HG03378 (cell line): ENCODE measurements around the gene UBE2D2.

ENCODE experiments used
- ATAC-seq: cut with Tn5 transposase; IDR thresholded peaks from one replicate; pipeline ENCODE4 v1.9.1; 2021; ENCODE audit warnings: mild to moderate bottlenecking, moderate library complexity; ENCODE audit not compliant: unreplicated experiment

UBE2D2 gene

GRCh38 chr5:139646111-139646510, 85.0 kb downstream of the UBE2D2 start:
- ATAC-seq: no peak

GRCh38 chr5:139646912-139647505, 85.9 kb downstream of the UBE2D2 start:
- ATAC-seq: no peak

- no peak for ATAC-seq
Measured at GRCh38 chr5:139647506-139648204, 86.5 kb downstream of the UBE2D2 start.

DNA sequence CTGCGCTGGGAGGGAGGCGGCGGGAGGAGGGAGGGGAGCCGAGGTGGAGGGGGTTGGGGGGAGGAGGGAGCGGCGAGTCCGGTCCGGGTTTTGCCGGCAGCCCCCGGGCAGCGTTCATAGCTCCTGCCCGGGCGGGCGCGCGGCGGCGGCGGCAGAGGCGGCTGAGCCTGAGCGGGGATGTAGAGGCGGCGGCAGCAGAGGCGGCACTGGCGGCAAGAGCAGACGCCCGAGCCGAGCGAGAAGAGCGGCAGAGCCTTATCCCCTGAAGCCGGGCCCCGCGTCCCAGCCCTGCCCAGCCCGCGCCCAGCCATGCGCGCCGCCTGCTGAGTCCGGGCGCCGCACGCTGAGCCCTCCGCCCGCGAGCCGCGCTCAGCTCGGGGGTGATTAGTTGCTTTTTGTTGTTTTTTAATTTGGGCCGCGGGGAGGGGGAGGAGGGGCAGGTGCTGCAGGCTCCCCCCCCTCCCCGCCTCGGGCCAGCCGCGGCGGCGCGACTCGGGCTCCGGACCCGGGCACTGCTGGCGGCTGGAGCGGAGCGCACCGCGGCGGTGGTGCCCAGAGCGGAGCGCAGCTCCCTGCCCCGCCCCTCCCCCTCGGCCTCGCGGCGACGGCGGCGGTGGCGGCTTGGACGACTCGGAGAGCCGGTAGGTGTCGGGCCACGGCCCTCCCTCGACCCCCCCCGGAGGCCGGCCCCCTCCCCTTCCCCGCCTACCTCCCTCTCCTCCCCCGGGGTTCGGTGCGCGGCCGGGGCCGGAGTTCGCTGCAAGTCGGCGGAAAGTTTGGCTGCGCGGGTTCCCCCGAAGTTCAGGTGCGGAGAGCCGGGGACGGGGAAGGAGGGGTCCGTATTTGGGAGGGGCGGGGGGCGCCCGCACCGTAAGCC, 87.3 kb downstream of the UBE2D2 start, which contains the start of gene CXXC5:
TSS of gene CXXC5 (plus strand) at position 145 of the 877 bp plus-strand sequence. CDS start 32,175 bp downstream, outside the sequence.
- no peak for ATAC-seq

DNA sequence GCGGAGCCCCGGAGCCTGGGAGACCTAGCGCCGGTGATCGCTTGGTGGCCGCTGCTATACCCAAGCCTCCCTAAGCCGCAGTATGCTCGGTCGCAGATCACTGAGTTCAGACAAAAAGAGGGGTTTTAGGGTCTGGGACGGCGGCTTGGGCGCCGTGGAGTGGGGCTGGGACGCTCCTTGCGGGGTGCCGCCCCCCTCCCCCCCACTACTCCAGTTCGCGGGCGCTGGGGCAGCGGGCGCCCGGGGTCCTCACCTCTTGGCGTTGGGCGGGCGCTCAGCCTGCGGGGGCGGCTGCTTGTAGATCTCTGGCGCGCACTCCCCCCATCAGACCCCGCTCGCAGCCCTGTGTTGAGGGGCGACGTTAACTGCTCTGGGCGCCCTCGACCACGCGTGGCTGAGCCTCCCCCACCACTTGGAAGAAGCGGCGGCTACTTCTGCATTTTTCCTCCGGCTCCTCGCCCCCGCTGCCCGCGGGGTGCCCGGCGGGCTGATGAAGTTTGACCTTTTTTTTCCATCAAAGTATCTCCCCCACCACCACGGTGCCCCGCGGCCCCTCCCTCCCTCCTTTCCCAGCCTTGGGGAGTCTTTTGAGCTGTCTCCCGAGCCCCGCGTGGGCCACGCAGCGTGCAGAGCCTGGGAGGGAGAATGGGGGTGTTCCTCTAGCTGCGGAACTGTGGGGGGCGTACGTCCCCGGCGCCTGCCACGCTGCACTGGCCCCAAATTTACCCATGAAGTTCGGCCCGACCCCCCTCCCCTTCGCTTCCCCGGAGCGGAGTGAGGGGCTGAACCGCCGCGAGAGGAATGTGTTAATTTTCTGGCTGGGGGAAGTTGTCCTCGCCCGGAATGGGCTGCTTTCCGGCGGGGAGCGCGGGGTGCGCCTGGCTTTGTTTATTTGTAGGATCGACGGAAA, 88.2 kb downstream of the UBE2D2 start:
- no peak for ATAC-seq

- ATAC-seq: no peak
Measured at GRCh38 chr5:139650031-139650688, 89.0 kb downstream of the UBE2D2 start.

DNA sequence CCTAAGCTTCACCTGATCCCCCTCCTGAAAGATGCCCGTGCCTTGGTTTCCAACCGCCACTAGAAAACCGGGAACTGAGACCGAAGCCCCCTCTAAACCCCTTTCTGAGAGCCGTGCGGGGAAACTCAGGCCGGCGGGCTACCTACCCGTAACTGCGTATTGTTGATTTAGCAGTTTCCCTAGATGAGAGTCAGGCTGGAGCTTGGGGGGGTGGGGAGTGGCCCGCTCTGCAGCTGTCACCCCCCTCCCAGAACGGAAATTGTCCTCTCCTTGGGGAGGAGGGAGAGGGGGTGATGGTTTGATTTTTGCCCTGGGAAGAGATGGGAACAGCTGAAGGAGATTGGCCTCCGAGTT, 89.5 kb downstream of the UBE2D2 start:
- no peak for ATAC-seq

DNA sequence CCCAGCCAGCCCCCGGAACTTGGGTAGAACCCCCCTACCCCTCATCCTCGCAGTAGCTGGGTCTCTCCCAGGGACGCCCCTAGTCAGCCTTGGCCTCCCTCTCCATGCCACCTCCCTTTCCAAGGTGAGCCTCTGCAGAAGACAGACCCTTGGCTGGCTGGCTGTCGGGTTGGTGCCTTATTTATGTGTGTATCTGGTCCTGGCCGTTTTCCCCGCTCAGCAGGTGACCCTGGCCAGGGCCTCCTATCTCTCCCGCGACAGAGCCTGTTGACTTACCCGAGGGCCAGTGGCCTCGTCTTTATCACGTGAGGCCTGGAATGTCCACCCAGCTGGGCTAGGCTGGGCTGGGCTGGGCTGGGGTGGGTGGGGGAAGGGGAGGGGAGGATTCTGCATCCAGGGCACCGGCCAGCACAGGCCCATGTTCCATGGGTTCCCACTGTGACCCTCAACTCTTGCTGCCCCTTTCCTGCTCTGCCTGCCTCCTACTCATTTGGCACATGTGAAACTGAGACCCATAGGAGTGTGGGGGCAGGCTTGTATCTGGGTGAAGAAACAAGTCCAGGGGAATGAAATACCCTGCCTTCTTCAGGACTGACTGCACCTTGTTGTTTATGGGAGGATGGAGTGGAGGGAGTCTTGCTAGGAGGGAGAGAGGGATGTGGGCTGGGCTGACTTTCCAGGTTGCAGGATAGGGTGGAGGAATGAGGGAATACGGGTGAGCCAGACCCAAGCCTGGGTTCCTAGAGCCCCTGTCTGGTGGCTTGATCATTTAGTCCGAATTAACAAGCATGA, 90.1 kb downstream of the UBE2D2 start:
- no peak for ATAC-seq

DNA sequence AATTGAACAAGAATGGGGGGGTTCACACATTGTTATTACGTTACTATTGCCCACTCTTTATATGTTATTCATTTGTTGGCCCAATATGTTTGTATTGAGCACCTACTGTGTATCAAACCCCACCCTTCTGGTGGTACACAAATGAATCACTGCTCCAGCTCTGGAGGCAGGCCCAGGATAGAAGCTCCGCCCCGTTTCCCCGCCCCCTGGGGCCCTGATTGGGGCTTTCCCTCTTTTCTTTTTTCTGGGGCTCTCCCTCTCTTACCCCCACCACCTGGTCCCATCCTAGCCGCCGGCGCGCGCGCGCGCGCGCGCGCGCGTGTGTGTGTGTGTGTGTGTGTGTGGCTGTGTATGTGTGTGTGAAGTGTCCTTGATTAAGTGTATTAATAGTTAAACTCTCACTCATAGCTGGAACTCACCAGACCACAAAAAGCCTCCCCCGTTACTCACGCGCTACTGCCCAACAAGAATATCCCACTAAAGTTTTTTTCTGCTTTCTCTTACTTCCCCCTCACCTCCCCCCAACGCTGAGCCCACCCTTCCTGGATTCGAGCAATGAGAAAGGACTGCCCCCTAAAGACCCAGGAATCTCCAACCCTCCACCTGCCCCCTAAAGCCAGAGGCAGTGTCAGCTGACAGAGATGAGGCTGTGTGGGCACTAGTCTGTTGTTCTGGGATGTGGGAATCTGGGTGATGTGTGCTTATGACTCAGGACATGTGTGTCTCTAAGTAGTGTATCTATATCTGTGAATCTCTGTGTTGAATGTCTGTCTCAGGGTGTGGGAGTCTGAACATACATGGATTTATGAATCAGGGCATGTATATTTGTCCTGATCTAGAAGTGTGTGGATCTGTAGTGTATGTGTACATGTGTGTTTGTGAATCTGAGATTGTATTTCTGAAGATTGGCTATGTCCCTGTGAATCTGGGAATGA, 91.0 kb downstream of the UBE2D2 start:
- ATAC-seq: peak; percentile 43

- ATAC-seq: peak; percentile 32
Measured at GRCh38 chr5:139652788-139653241, 91.7 kb downstream of the UBE2D2 start.

GRCh38 chr5:139653616-139654015, 92.5 kb downstream of the UBE2D2 start:
- no peak for ATAC-seq

GRCh38 chr5:139654464-139654863, 93.3 kb downstream of the UBE2D2 start:
- no peak for ATAC-seq

DNA sequence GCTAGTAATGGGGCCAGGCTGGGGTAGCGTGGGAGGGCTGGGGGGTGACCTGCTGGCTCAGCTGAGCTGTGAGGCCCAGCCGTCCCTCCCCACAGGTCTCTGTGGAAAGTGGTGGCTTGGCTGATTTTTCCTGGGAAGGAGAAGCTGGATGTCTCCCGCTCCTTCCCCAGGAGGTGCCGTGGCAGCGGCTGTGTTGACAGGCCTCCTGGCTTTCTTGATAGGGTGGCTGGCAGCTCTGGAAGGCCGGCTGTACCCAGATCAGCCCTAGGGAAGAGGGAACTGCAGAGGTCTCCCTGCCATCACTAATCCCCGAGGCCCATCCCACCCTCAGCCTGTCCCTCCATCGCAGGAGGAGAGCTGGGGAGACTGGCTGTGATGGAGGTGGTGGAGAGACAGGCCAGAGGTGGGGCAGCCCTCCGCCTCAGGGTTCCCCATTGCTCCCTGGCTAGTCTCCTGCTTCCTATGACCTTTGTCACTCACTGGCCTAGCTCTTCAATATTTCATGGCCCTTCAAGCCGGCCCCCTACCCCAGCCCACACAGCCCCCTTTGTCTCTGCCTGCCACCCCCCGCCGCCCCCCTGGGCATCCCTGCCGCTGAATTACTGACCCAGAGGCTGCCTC, 93.8 kb downstream of the UBE2D2 start:
- no peak for ATAC-seq

- no peak for ATAC-seq
Measured at GRCh38 chr5:139655727-139656271, 94.7 kb downstream of the UBE2D2 start.

DNA sequence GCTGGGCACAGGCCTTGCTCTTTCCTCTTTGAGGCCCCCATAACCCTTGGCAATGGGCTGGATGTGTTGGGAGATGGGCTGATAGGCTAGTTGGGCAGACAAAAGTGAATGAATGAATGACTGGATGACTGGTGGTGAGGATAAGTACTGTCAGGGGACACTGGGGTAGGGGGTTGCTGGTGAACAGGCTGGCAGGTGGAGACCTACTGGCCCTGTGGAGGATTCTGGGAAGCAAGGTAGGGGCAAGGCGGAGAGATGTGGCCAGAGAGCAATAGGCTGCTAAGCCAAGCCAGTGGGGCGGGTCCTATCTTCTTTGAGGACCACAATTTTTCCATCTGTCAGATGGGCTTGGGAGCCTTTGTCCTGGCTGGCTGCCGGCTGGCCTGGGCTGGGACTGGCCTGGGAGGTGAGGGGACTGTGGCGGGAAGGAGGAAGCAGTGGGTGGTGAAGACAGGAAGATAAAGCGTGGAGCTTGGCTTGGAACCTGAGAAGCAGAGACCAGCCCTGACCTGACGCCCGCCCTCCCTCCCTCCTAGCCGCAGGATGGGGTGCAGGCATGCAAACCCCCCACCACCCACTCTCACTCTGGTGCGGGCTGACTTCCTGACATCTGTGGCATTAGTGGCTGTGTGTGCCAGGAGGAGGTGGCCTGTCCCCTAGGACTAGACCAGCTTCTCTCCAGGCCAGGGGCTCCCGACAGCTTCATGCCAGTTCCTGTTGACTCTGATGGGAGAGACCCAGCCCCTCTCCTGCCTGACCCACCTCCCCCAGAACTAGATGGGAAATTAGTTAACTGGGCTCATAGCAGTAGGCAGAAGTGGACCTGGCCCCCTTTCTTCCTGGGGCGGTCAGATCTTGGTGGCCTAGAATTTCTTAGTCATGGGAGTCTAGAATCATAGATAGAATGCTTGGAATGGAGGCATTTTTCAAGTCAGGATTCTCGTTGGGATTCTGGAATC, 96.5 kb downstream of the UBE2D2 start:
- ATAC-seq: no peak

DNA sequence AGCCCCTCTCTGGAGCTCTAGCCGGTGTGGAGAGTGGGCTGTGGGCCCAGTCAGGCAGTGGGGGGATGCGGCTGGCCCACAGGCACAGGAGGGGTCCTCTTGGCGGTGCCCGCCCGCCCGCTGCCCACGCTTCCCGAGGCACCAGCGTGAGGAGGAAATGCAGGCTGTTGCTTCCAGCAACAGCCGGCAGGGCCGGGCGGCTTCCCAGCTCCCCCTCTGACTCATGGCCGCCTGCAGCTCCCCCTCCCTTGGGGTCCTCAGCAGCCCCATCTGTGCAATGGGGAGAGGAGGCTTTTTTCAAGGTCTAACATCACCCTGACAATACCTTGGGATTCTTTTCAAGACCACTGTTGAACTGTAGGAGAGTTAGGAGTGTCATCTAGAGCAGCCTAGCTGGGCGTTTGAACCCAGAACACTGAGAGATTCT, 97.4 kb downstream of the UBE2D2 start:
- no peak for ATAC-seq
